SKM-1 treated with dmso at 0.1 percent for 144 hours (cell line): ENCODE data around the gene ADISSP.

Experiments used
- DNase-seq: peaks from one replicate; lab custom pipeline; 2025; ENCODE audit not compliant: unreplicated experiment; lab: John Stamatoyannopoulos, UW

ADISSP gene

GRCh38 chr20:3739054-3739925 lies 28.3 kb downstream of the ADISSP start:
- DNase-seq = no peak

GRCh38 chr20:3738111-3739053 lies 29.2 kb downstream of the ADISSP start:
- DNase-seq = no peak

GRCh38 chr20:3735768-3736167 lies 31.8 kb downstream of the ADISSP start:
- DNase-seq = no peak

- DNase-seq = no peak
Measured at GRCh38 chr20:3734111-3734843, 33.3 kb downstream of the ADISSP start.

GRCh38 chr20:3733119-3733995 lies 34.2 kb downstream of the ADISSP start:
- no peak for DNase-seq

- DNase-seq = no peak
Measured at GRCh38 chr20:3732327-3733118, 35.0 kb downstream of the ADISSP start, which contains the start of gene HSPA12B. Gene HSPA12B (plus strand): TSS chr20:3732685. CDS start chr20:3738675, 5,990 bp downstream.

GRCh38 chr20:3731944-3732326 lies 35.6 kb downstream of the ADISSP start:
- DNase-seq = no peak

GRCh38 chr20:3730803-3731672 lies 36.5 kb downstream of the ADISSP start:
- DNase-seq = no peak

- no peak for DNase-seq
Measured at GRCh38 chr20:3729811-3730540, 37.6 kb downstream of the ADISSP start.

- DNase-seq = no peak
Measured at GRCh38 chr20:3729378-3729777, 38.2 kb downstream of the ADISSP start.

GRCh38 chr20:3728876-3729275 lies 38.7 kb downstream of the ADISSP start:
- DNase-seq = no peak

GRCh38 chr20:3728354-3728753 lies 39.2 kb downstream of the ADISSP start:
- no peak for DNase-seq

GRCh38 chr20:3727401-3728021 lies 40.0 kb downstream of the ADISSP start:
- DNase-seq = no peak

- DNase-seq = no peak
Measured at GRCh38 chr20:3724356-3724755, 43.2 kb downstream of the ADISSP start.

GRCh38 chr20:3723284-3723683 lies 44.3 kb downstream of the ADISSP start:
- no peak for DNase-seq

- no peak for DNase-seq
Measured at GRCh38 chr20:3721912-3722311, 45.6 kb downstream of the ADISSP start.

- DNase-seq = no peak
Measured at GRCh38 chr20:3720626-3721025, 46.9 kb downstream of the ADISSP start.
